ENCODE data around the gene TBC1D21.

The TBC1D21 gene

DNA sequence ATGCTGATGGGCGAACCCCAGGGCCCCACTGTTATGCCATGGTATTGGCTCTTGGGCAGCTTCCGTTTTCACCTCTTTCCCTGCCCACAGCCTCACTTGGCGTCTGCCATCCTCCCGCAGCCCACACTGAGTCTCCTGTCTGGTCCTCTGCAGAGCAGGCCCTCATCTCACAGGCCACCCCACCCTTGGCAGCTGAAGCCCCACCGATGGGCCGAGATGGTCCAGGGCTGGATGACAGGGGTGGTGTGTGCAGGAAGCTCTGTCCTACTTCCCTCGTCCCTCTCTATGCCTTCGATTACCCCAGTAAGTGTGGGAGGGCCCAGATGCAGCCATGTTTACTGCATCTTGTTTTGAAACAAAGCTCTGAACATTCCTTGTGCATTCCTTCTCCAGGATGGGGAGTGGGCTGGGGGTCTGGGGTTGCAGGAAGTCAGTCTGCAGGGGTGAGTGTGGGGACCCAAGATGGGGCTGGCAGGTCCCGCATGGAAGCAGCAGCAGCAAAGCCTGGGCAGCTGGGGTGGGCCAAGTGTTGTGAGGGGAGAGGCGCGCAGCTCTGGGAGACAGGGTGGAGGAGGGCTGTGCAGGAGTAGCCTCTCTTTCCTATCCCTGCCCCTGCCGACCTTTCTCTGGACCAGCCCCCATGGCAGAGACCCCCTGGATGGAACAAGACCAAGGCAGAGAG is 20.9 kb downstream of the TBC1D21 start:
- Histone ChIP-seq H3K4me3 (ENCODE audit: low read depth, low read length) (no peak overlapping the region), H3K9me3 (ENCODE audit: control insufficient read depth, insufficient read depth, low read depth, low read length) (no peaks in the 10 kb centered on the region), H3K27ac (ENCODE audit: extremely low read depth, low read depth, low read length) (no peak overlapping the region), H3K36me3 (ENCODE audit: control insufficient read depth in 2 of 2, insufficient read depth in 1 of 2, low read length in 2 of 2) (no peaks in the 10 kb centered on the region), H3K4me1 (ENCODE audit: control insufficient read depth, insufficient read depth, low read length) (no peaks in the 10 kb centered on the region)
- ChIA-PET CTCF (interaction anchor here (0.5 to 3.2 kb wide), 10 partner anchors 13 to 652 kb away, joined by 3 to 25 read pairs (median 4); partner anchors contain the start of gene TBC1D21), POLR2A (no interaction called here)
- TF ChIP-seq MYNN (tag by site-specific recombination; IDR thresholded peaks at IDR 0.05; ENCODE audit: borderline replicate concordance) (no peak), ZNF747 (tag by site-specific recombination; IDR thresholded peaks at IDR 0.05) (no peak), ZNF16 (tag by site-specific recombination; IDR thresholded peaks at IDR 0.05; ENCODE audit: low read depth) (no peak), ZNF571 (tag by site-specific recombination; IDR thresholded peaks at IDR 0.05) (no peak), ZNF274 (IDR thresholded peaks at IDR 0.05; ENCODE audit: low read length) (no peak), ZNF274 (tag by site-specific recombination; IDR thresholded peaks at IDR 0.05; ENCODE audit: borderline replicate concordance) (no peak), ZNF514 (tag by site-specific recombination; IDR thresholded peaks at IDR 0.05) (no peak), ZNF555 (tag by site-specific recombination; conservative IDR thresholded peaks at IDR 0.05) (no peak), ZNF341 (tag by site-specific recombination; IDR thresholded peaks at IDR 0.05; ENCODE audit: low read depth) (no peak), ZNF394 (tag by site-specific recombination; IDR thresholded peaks at IDR 0.05; ENCODE audit: borderline replicate concordance) (no peak), ZBTB7A (tag by site-specific recombination; IDR thresholded peaks at IDR 0.05; ENCODE audit: low read depth) (no peak)
- TF ChIP-seq, protein P1, sequence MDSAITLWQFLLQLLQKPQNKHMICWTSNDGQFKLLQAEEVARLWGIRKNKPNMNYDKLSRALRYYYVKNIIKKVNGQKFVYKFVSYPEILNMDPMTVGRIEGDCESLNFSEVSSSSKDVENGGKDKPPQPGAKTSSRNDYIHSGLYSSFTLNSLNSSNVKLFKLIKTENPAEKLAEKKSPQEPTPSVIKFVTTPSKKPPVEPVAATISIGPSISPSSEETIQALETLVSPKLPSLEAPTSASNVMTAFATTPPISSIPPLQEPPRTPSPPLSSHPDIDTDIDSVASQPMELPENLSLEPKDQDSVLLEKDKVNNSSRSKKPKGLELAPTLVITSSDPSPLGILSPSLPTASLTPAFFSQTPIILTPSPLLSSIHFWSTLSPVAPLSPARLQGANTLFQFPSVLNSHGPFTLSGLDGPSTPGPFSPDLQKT (IDR thresholded peaks at IDR 0.05; ENCODE audit: borderline replicate concordance, low read depth, low read length): no peak

GRCh38 chr15:73897441-73898261 is 24.3 kb downstream of the TBC1D21 start:
- Histone ChIP-seq H3K9me3 (ENCODE audit: control insufficient read depth, insufficient read depth, low read depth, low read length) (no peaks in the 10 kb centered on the region), H3K27ac (ENCODE audit: extremely low read depth, low read depth, low read length) (no peak overlapping the region), H3K4me1 (ENCODE audit: control insufficient read depth, insufficient read depth, low read length) (no peaks in the 10 kb centered on the region), H3K36me3 (ENCODE audit: control insufficient read depth in 2 of 2, insufficient read depth in 1 of 2, low read length in 2 of 2) (no peaks in the 10 kb centered on the region), H3K4me3 (ENCODE audit: low read depth, low read length) (no peak overlapping the region)
- CTCF ChIA-PET: interaction anchor here (0.5 to 4.8 kb wide), 43 partner anchors 9 to 1142 kb away, joined by 3 to 88 read pairs (median 4); partner anchors contain the start of gene LOXL1
- POLR2A ChIA-PET: no interaction called here
- TF ChIP-seq ZNF311 (tag by site-specific recombination; IDR thresholded peaks at IDR 0.05; ENCODE audit: borderline replicate concordance) (no peak), ZNF148 (tag by site-specific recombination; IDR thresholded peaks at IDR 0.05; ENCODE audit: borderline replicate concordance) (no peak), ZNF561 (tag by site-specific recombination; IDR thresholded peaks at IDR 0.05; ENCODE audit: borderline replicate concordance) (no peak), TSHZ1 (tag by site-specific recombination; IDR thresholded peaks at IDR 0.05; ENCODE audit: borderline replicate concordance) (no peak), GFI1B (tag by site-specific recombination; IDR thresholded peaks at IDR 0.05) (no peak), ZNF747 (tag by site-specific recombination; IDR thresholded peaks at IDR 0.05) (no peak), INSM2 (tag by site-specific recombination; IDR thresholded peaks at IDR 0.05) (no peak), ZNF121 (tag by site-specific recombination; IDR thresholded peaks at IDR 0.05) (peak; percentile 32; the same call in 1 of the 2 replicates)
- TF ChIP-seq, protein P2, sequence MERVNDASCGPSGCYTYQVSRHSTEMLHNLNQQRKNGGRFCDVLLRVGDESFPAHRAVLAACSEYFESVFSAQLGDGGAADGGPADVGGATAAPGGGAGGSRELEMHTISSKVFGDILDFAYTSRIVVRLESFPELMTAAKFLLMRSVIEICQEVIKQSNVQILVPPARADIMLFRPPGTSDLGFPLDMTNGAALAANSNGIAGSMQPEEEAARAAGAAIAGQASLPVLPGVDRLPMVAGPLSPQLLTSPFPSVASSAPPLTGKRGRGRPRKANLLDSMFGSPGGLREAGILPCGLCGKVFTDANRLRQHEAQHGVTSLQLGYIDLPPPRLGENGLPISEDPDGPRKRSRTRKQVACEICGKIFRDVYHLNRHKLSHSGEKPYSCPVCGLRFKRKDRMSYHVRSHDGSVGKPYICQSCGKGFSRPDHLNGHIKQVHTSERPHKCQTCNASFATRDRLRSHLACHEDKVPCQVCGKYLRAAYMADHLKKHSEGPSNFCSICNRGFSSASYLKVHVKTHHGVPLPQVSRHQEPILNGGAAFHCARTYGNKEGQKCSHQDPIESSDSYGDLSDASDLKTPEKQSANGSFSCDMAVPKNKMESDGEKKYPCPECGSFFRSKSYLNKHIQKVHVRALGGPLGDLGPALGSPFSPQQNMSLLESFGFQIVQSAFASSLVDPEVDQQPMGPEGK (tag by site-specific recombination; IDR thresholded peaks at IDR 0.05): peak; percentile 81

Measured in HEK293 (cell line).